Loucy (cell line): ENCODE results near the gene ZNF318.

ENCODE experiments used
- CTCF ChIP-seq: fragments of 200-600 bp; sonication (generic); conservative IDR thresholded peaks from 2 replicates; pipeline ENCODE4 v1.5.1; 2014; ENCODE audit warnings: mild to moderate bottlenecking, antibody characterized with exemption, low read length
- EZH2phosphoT487 ChIP-seq: fragments of 200-600 bp; IDR thresholded peaks from 2 replicates; pipeline ENCODE4 v1.6.1; 2018; ENCODE audit warnings: antibody characterized with exemption, mild to moderate bottlenecking, moderate library complexity, borderline replicate concordance

GRCh38 chr6:43292763-43293318, 76.6 kb downstream of the ZNF318 start:
- no peak for TF ChIP-seq EZH2phosphoT487
- TF ChIP-seq CTCF, result no peak
